ENCODE measurements around the gene PDE4B. TPM values are rescaled to one million over a fixed set of nuclear protein-coding genes. Genes with fewer than 3 reads are reported as not detected.

PDE4B gene
- total RNA-seq, 1 donor from 2014 or later = 7.6 TPM

DNA sequence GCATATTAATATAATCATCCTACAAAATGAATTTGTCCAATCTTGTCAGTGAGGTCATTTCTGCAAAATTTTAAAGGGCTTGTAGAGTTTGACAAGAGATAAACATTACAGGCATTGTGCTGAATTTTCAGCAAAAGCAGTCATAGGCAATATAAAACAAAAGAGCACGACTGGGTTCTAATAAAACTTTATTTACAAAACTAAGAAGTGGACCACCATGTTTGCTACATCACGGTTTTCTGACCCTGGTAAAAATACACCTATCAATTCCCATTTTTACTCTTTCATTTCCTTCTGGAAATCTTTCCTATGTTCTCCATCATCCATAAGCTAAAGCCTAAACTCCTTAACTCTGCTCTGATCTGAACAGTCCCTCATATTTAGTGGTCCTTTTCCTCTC lies 511.4 kb downstream of the PDE4B start:
- no peaks in the 10 kb centered on the region for H4K20me1 ChIP-seq (ENCODE audit: insufficient read depth, low read length)
- H3K36me3 Mint-ChIP-seq (ENCODE audit: low read depth, unreplicated experiment) = no peaks in the 10 kb centered on the region

GRCh38 chr1:66305927-66306326 lies 513.2 kb downstream of the PDE4B start:
- no peak overlapping the region for H3K4me3 ChIP-seq (ENCODE audit: insufficient read depth, low read depth, low read length)
- TF ChIP-seq, protein P1, sequence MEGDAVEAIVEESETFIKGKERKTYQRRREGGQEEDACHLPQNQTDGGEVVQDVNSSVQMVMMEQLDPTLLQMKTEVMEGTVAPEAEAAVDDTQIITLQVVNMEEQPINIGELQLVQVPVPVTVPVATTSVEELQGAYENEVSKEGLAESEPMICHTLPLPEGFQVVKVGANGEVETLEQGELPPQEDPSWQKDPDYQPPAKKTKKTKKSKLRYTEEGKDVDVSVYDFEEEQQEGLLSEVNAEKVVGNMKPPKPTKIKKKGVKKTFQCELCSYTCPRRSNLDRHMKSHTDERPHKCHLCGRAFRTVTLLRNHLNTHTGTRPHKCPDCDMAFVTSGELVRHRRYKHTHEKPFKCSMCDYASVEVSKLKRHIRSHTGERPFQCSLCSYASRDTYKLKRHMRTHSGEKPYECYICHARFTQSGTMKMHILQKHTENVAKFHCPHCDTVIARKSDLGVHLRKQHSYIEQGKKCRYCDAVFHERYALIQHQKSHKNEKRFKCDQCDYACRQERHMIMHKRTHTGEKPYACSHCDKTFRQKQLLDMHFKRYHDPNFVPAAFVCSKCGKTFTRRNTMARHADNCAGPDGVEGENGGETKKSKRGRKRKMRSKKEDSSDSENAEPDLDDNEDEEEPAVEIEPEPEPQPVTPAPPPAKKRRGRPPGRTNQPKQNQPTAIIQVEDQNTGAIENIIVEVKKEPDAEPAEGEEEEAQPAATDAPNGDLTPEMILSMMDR (IDR thresholded peaks at IDR 0.05; ENCODE audit: insufficient read depth, low read depth, low read length) = no peak
- TF ChIP-seq EZH2 (IDR thresholded peaks at IDR 0.05; ENCODE audit: insufficient read depth, low read length) = no peak
- H4K20me1 ChIP-seq (ENCODE audit: insufficient read depth, low read length) = no peaks in the 10 kb centered on the region
- DNase-seq (ENCODE audit: low read depth) (no peak), FAIRE-seq (no peak)
- H3K27me3 ChIP-seq (ENCODE audit: insufficient read depth, low read length) = no peaks in the 10 kb centered on the region
- H2AFZ ChIP-seq (ENCODE audit: low read depth, low read length) = no peak overlapping the region
- H3K4me2 ChIP-seq (ENCODE audit: low read length) = no peak overlapping the region
- H3K4me3 Mint-ChIP-seq (ENCODE audit: unreplicated experiment) = no peak overlapping the region
- no peak overlapping the region for H3K27ac Mint-ChIP-seq (ENCODE audit: unreplicated experiment)
- no peaks in the 10 kb centered on the region for H3K9me3 ChIP-seq (ENCODE audit: insufficient read depth, low read depth, low read length)
- H3K4me1 ChIP-seq (ENCODE audit: insufficient read depth, low read length) = no peaks in the 10 kb centered on the region
- no peaks in the 10 kb centered on the region for H3K36me3 ChIP-seq (ENCODE audit: insufficient read depth, low read length)
- H3K27ac ChIP-seq (ENCODE audit: low read depth, low read length) = no peak overlapping the region
- H3K36me3 Mint-ChIP-seq (ENCODE audit: low read depth, unreplicated experiment) = no peaks in the 10 kb centered on the region
- no peaks in the 10 kb centered on the region for H3K27me3 Mint-ChIP-seq (ENCODE audit: low read depth, unreplicated experiment)
- no peaks in the 10 kb centered on the region for H3K79me2 ChIP-seq (ENCODE audit: insufficient read depth, low read length)
- no peaks in the 10 kb centered on the region for H3K9me3 Mint-ChIP-seq (ENCODE audit: unreplicated experiment)
- peaks cover 17% of the 10 kb centered on the region for H3K4me1 Mint-ChIP-seq (ENCODE audit: low read depth, unreplicated experiment)
- H3K9ac ChIP-seq (ENCODE audit: low read length) = no peak overlapping the region

More for the DNA sequence above, 511.4 kb downstream of the PDE4B start:
- Histone ChIP-seq H3K9me3 (ENCODE audit: insufficient read depth, low read depth, low read length) (no peaks in the 10 kb centered on the region), H3K36me3 (ENCODE audit: insufficient read depth, low read length) (no peaks in the 10 kb centered on the region), H3K4me3 (ENCODE audit: insufficient read depth, low read depth, low read length) (no peak overlapping the region), H3K4me1 (ENCODE audit: insufficient read depth, low read length) (no peaks in the 10 kb centered on the region), H3K79me2 (ENCODE audit: insufficient read depth, low read length) (no peaks in the 10 kb centered on the region), H3K9ac (ENCODE audit: low read length) (no peak overlapping the region), H3K27ac (ENCODE audit: low read depth, low read length) (no peak overlapping the region), H3K4me2 (ENCODE audit: low read length) (no peak overlapping the region), H3K27me3 (ENCODE audit: insufficient read depth, low read length) (no peaks in the 10 kb centered on the region), H2AFZ (ENCODE audit: low read depth, low read length) (no peak overlapping the region)
- Mint-ChIP-seq H3K27ac (ENCODE audit: unreplicated experiment) (no peak overlapping the region), H3K4me1 (ENCODE audit: low read depth, unreplicated experiment) (peaks cover 16% of the 10 kb centered on the region), H3K4me3 (ENCODE audit: unreplicated experiment) (no peak overlapping the region), H3K27me3 (ENCODE audit: low read depth, unreplicated experiment) (no peaks in the 10 kb centered on the region), H3K9me3 (ENCODE audit: unreplicated experiment) (no peaks in the 10 kb centered on the region)
- TF ChIP-seq EZH2 (IDR thresholded peaks at IDR 0.05; ENCODE audit: insufficient read depth, low read length) = no peak
- TF ChIP-seq, protein P1 (IDR thresholded peaks at IDR 0.05; ENCODE audit: insufficient read depth, low read depth, low read length) = no peak
- no peak for FAIRE-seq
- DNase-seq (ENCODE audit: low read depth) = no peak

- no peak for DNase-seq (ENCODE audit: low read depth)
- Mint-ChIP-seq H3K9me3 (ENCODE audit: unreplicated experiment) (no peaks in the 10 kb centered on the region), H3K36me3 (ENCODE audit: low read depth, unreplicated experiment) (no peaks in the 10 kb centered on the region), H3K4me3 (ENCODE audit: unreplicated experiment) (no peak overlapping the region), H3K4me1 (ENCODE audit: low read depth, unreplicated experiment) (peaks cover 2% of the 10 kb centered on the region), H3K27ac (ENCODE audit: unreplicated experiment) (no peak overlapping the region), H3K27me3 (ENCODE audit: low read depth, unreplicated experiment) (no peaks in the 10 kb centered on the region)
- H3K79me2 ChIP-seq (ENCODE audit: insufficient read depth, low read length) = no peaks in the 10 kb centered on the region
- no peaks in the 10 kb centered on the region for H3K36me3 ChIP-seq (ENCODE audit: insufficient read depth, low read length)
- no peak for TF ChIP-seq EZH2 (IDR thresholded peaks at IDR 0.05; ENCODE audit: insufficient read depth, low read length)
- TF ChIP-seq, protein P1 (IDR thresholded peaks at IDR 0.05; ENCODE audit: insufficient read depth, low read depth, low read length) = no peak
- no peak overlapping the region for H3K4me2 ChIP-seq (ENCODE audit: low read length)
- no peak overlapping the region for H3K9ac ChIP-seq (ENCODE audit: low read length)
- no peaks in the 10 kb centered on the region for H4K20me1 ChIP-seq (ENCODE audit: insufficient read depth, low read length)
- peaks cover 5% of the 10 kb centered on the region for H3K4me1 ChIP-seq (ENCODE audit: insufficient read depth, low read length)
- H3K9me3 ChIP-seq (ENCODE audit: insufficient read depth, low read depth, low read length) = no peaks in the 10 kb centered on the region
- H3K27me3 ChIP-seq (ENCODE audit: insufficient read depth, low read length) = no peaks in the 10 kb centered on the region
- no peak overlapping the region for H2AFZ ChIP-seq (ENCODE audit: low read depth, low read length)
- no peak for FAIRE-seq
- no peak overlapping the region for H3K27ac ChIP-seq (ENCODE audit: low read depth, low read length)
- H3K4me3 ChIP-seq (ENCODE audit: insufficient read depth, low read depth, low read length) = no peak overlapping the region
Measured at GRCh38 chr1:66309006-66309741, 516.5 kb downstream of the PDE4B start.
